Measurements from ENCODE around the gene USP13.

The USP13 gene

GRCh38 chr3:179652447-179653095, at the start of gene USP13:
USP13 (plus strand) TSS chr3:179653040; CDS start chr3:179653226, 186 bp downstream.
- no peak for TF ChIP-seq GATA3 (IDR thresholded peaks at IDR 0.05; ENCODE audit: low read depth, low read length)
- no peak for TF ChIP-seq GATA2 (IDR thresholded peaks at IDR 0.05; ENCODE audit: low read depth, low read length)

- TF ChIP-seq GATA2 (IDR thresholded peaks at IDR 0.05; ENCODE audit: low read depth, low read length) (no peak), GATA3 (IDR thresholded peaks at IDR 0.05; ENCODE audit: low read depth, low read length) (no peak)
Measured at GRCh38 chr3:179603321-179603720, 49.5 kb upstream of the USP13 start.

GRCh38 chr3:179603831-179604230, 49.0 kb upstream of the USP13 start:
- TF ChIP-seq GATA3 (IDR thresholded peaks at IDR 0.05; ENCODE audit: low read depth, low read length) = no peak
- no peak for TF ChIP-seq GATA2 (IDR thresholded peaks at IDR 0.05; ENCODE audit: low read depth, low read length)

GRCh38 chr3:179604321-179605078, 48.3 kb upstream of the USP13 start, which contains the start of the genes MRPL47 and NDUFB5:
MRPL47 (minus strand) TSS chr3:179604638; CDS start chr3:179604624, 14 bp downstream.
NDUFB5 (plus strand) TSS chr3:179604794; CDS start chr3:179604816, 22 bp downstream.
- TF ChIP-seq GATA2 (IDR thresholded peaks at IDR 0.05; ENCODE audit: low read depth, low read length) (no peak), GATA3 (IDR thresholded peaks at IDR 0.05; ENCODE audit: low read depth, low read length) (no peak)

GRCh38 chr3:179606534-179607085, 46.2 kb upstream of the USP13 start:
- TF ChIP-seq GATA2 (IDR thresholded peaks at IDR 0.05; ENCODE audit: low read depth, low read length) = no peak

- no peak for TF ChIP-seq GATA3 (IDR thresholded peaks at IDR 0.05; ENCODE audit: low read depth, low read length)
Measured at GRCh38 chr3:179608931-179609720, 43.7 kb upstream of the USP13 start.

- no peak for TF ChIP-seq GATA2 (IDR thresholded peaks at IDR 0.05; ENCODE audit: low read depth, low read length)
- TF ChIP-seq GATA3 (IDR thresholded peaks at IDR 0.05; ENCODE audit: low read depth, low read length) = no peak
Measured at GRCh38 chr3:179610066-179610465, 42.8 kb upstream of the USP13 start.

- TF ChIP-seq GATA2 (IDR thresholded peaks at IDR 0.05; ENCODE audit: low read depth, low read length) (no peak), GATA3 (IDR thresholded peaks at IDR 0.05; ENCODE audit: low read depth, low read length) (0 out of 2 replicates have a peak, but pooled peaks have one; percentile 28)
Measured at GRCh38 chr3:179613807-179614206, 39.0 kb upstream of the USP13 start.

GRCh38 chr3:179615458-179616173, 37.2 kb upstream of the USP13 start:
- TF ChIP-seq GATA3 (IDR thresholded peaks at IDR 0.05; ENCODE audit: low read depth, low read length) (no peak), GATA2 (IDR thresholded peaks at IDR 0.05; ENCODE audit: low read depth, low read length) (no peak)

GRCh38 chr3:179622023-179622422, 30.8 kb upstream of the USP13 start:
- TF ChIP-seq GATA3 (IDR thresholded peaks at IDR 0.05; ENCODE audit: low read depth, low read length) (no peak), GATA2 (IDR thresholded peaks at IDR 0.05; ENCODE audit: low read depth, low read length) (no peak)

GRCh38 chr3:179624451-179624850, 28.4 kb upstream of the USP13 start:
- TF ChIP-seq GATA3 (IDR thresholded peaks at IDR 0.05; ENCODE audit: low read depth, low read length) (no peak), GATA2 (IDR thresholded peaks at IDR 0.05; ENCODE audit: low read depth, low read length) (no peak)

GRCh38 chr3:179630753-179631451, 21.9 kb upstream of the USP13 start:
- TF ChIP-seq GATA3 (IDR thresholded peaks at IDR 0.05; ENCODE audit: low read depth, low read length) = no peak
- TF ChIP-seq GATA2 (IDR thresholded peaks at IDR 0.05; ENCODE audit: low read depth, low read length) = no peak

GRCh38 chr3:179640469-179640868, 12.4 kb upstream of the USP13 start:
- TF ChIP-seq GATA3 (IDR thresholded peaks at IDR 0.05; ENCODE audit: low read depth, low read length) (no peak), GATA2 (IDR thresholded peaks at IDR 0.05; ENCODE audit: low read depth, low read length) (no peak)

Data from SH-SY5Y (cell line).